HCT116 (cell line): Measurements from ENCODE around the gene FPR3. TPM values are rescaled to one million over a fixed set of nuclear protein-coding genes. Genes with fewer than 3 reads are reported as not detected.

Source experiments
- ATAC-seq: fragments of 200-7000 bp; cut with Tn5 transposase; 2 replicates; pipeline ENCODE4 v1.9.1; 2020; ENCODE audit warnings: mild to moderate bottlenecking, moderate library complexity
- BruUV-seq: library from RNA; stranded (reverse); fragments of 400-500 nt; replicated peaks from 2 replicates; lab custom pipeline; 2021; lab: Mats Ljungman, UMichigan
- CTCF ChIA-PET: fragments of 300-600 bp; sonication (Branson Sonifier 250); formaldehyde crosslinking; loops from one replicate; lab custom pipeline; 2021; ENCODE audit warnings: antibody characterized with exemption; lab: Charles Lee
- POLR2A ChIA-PET: fragments of 300-600, 350-600 bp; sonication (Branson Sonifier 250); formaldehyde crosslinking; loops from one replicate; lab custom pipeline; 2021; ENCODE audit warnings: antibody characterized with exemption; lab: Charles Lee
- RAD21 ChIA-PET, 2 experiments: fragments of 300-600 bp; sonication (Branson Sonifier 250); formaldehyde crosslinking; loops; one replicate each; lab custom pipeline; 2023; ENCODE audit warnings: low total read pairs in 2 of 2; ENCODE audit not compliant: uncharacterized antibody in 2 of 2, unreplicated experiment in 2 of 2, low non-redundant PET in 1 of 2; lab: Charles Lee
- DNase-seq: peaks from one replicate; pipeline ENCODE4 v3.0.0-alpha.2; 2010; ENCODE audit warnings: low read depth, low spot score
- H2AFZ ChIP-seq: fragments of 200-600 bp; shearing (Covaris generic), sonication (generic); 2 replicates; pipeline ENCODE4 v1.6.1; 2017; ENCODE audit warnings: low read depth, mixed run types, mixed read lengths, antibody characterized with exemption, low read length; ENCODE audit not compliant: poor library complexity, severe bottlenecking
- H3K27ac ChIP-seq: 2 replicates; pipeline ENCODE4 v1.5.1; 2012; ENCODE audit warnings: low read depth, low read length
- H3K27me3 ChIP-seq: fragments of 200-600 bp; sonication (generic); 2 replicates; pipeline ENCODE4 v1.6.1; 2016; ENCODE audit warnings: mixed run types, low read length, mixed read lengths; ENCODE audit not compliant: insufficient read depth
- H3K36me3 ChIP-seq, 2 experiments: fragments of 200-500 bp in 1 of 2; fragments of 200-600 bp in 1 of 2; sonication (Bioruptor generic) in 1 of 2; sonication (generic) in 1 of 2; 2 replicates each; pipeline versions ENCODE4 v1.5.1 to v1.6.1; 2014 to 2016; ENCODE audit warnings: low read length in 2 of 2, inconsistent platforms in 1 of 2, mixed read lengths in 1 of 2, mixed run types in 1 of 2; ENCODE audit not compliant: insufficient read depth in 2 of 2, control insufficient read depth in 1 of 2
- H3K4me1 ChIP-seq, 2 experiments: fragments of 200-600 bp in 1 of 2; sonication (generic) in 1 of 2; 2 replicates each; pipeline versions ENCODE4 v1.5.1 to v1.6.1; 2012 to 2017; ENCODE audit warnings: low read length in 2 of 2, inconsistent platforms in 1 of 2, mild to moderate bottlenecking in 1 of 2, mixed read lengths in 1 of 2, mixed run types in 1 of 2, moderate library complexity in 1 of 2; ENCODE audit not compliant: insufficient read depth in 2 of 2, control insufficient read depth in 1 of 2
- H3K4me2 ChIP-seq: fragments of 200-600 bp; sonication (generic); 2 replicates; pipeline ENCODE4 v1.6.1; 2017; ENCODE audit warnings: mixed run types, low read length, mixed read lengths
- H3K4me3 ChIP-seq, 2 experiments: fragments of 200-600 bp in 1 of 2; sonication (generic) in 1 of 2; replicated peaks in 1 of 2; 2 replicates each; pipeline ENCODE4 v1.5.1; 2011 to 2016; ENCODE audit warnings: low read length in 2 of 2, control low read depth in 1 of 2, low read depth in 1 of 2, mild to moderate bottlenecking in 1 of 2, mixed read lengths in 1 of 2, mixed run types in 1 of 2
- H3K79me2 ChIP-seq: fragments of 200-600 bp; sonication (generic); 2 replicates; pipeline ENCODE4 v1.6.1; 2017; ENCODE audit warnings: mild to moderate bottlenecking, mixed run types, low read length, moderate library complexity, mixed read lengths; ENCODE audit not compliant: insufficient read depth
- H3K9ac ChIP-seq: fragments of 200-600 bp; sonication (generic); 2 replicates; pipeline ENCODE4 v1.6.1; 2016; ENCODE audit warnings: low read length, mixed read lengths
- H3K9me2 ChIP-seq: fragments of 200-600 bp; sonication (generic), shearing (Covaris generic); 2 replicates; pipeline ENCODE4 v1.6.1; 2017; ENCODE audit warnings: mixed run types, mild to moderate bottlenecking, moderate library complexity; ENCODE audit not compliant: insufficient read depth
- H3K9me3 ChIP-seq, 2 experiments: fragments of 200-500 bp in 1 of 2; fragments of 200-600 bp in 1 of 2; sonication (Bioruptor generic) in 1 of 2; sonication (generic) in 1 of 2; 2 replicates each; pipeline ENCODE4 v1.6.1; 2014 to 2017; ENCODE audit warnings: low read length in 2 of 2, mixed read lengths in 2 of 2, inconsistent platforms in 1 of 2, low read depth in 1 of 2, mild to moderate bottlenecking in 1 of 2, mixed run types in 1 of 2, moderate library complexity in 1 of 2; ENCODE audit not compliant: control insufficient read depth in 1 of 2, insufficient read depth in 1 of 2
- H4K20me1 ChIP-seq: fragments of 200-600 bp; sonication (generic), shearing (Covaris generic); 2 replicates; pipeline ENCODE4 v1.6.1; 2017; ENCODE audit warnings: mixed run types, mild to moderate bottlenecking, moderate library complexity; ENCODE audit not compliant: insufficient read depth
- EGR1 ChIP-seq: IDR thresholded peaks from 2 replicates; pipeline ENCODE4 v1.6.1; 2012; ENCODE audit warnings: low read depth
- ELF1 ChIP-seq: IDR thresholded peaks from 2 replicates; pipeline ENCODE4 v1.6.1; 2012; ENCODE audit warnings: low read depth, borderline replicate concordance
- EZH2 ChIP-seq: fragments of 200-600 bp; sonication (generic); IDR thresholded peaks from 2 replicates; pipeline ENCODE4 v1.6.1; 2017; ENCODE audit warnings: antibody characterized with exemption, mixed run types
- FOSL1 ChIP-seq: IDR thresholded peaks from 2 replicates; pipeline ENCODE4 v1.6.1; 2012; ENCODE audit warnings: low read depth
- SRF ChIP-seq: IDR thresholded peaks from 2 replicates; pipeline ENCODE4 v1.6.1; 2012; ENCODE audit warnings: low read depth
- TCF7L2 ChIP-seq: IDR thresholded peaks from 2 replicates; pipeline ENCODE4 v1.7.0; 2011; ENCODE audit warnings: borderline replicate concordance, inconsistent platforms; ENCODE audit not compliant: insufficient read depth, insufficient read length; ENCODE audit errors: extremely low read depth
- ZFX ChIP-seq: fragments of 450-650 bp; IDR thresholded peaks from 2 replicates; pipeline ENCODE4 v1.6.1; 2017
- ZNF274 ChIP-seq: fragments of 200-500 bp; sonication (Bioruptor generic); IDR thresholded peaks from 2 replicates; pipeline ENCODE4 v1.6.1; 2014; ENCODE audit warnings: mild to moderate bottlenecking, low read depth, low read length, inconsistent platforms
- intact Hi-C: fragments of 100-400 bp; cut with micrococcal nuclease; formaldehyde crosslinking; loops from 2 replicates; pipeline ENCODE4 v1.10.0; 2022
- total RNA-seq: library from RNA; stranded (reverse); gene quantifications from one replicate; pipeline ENCODE4 v1.2.1, GENCODE V29; 2021; ENCODE audit not compliant: unreplicated experiment
- TF ChIP-seq, protein P1 (sequence below), 3 experiments: fragments of 200-600 bp in 1 of 3; sonication (generic) in 1 of 3; IDR thresholded peaks in 2 of 3; conservative IDR thresholded peaks in 1 of 3; 2 replicates each; pipeline ENCODE4 v1.5.1; 2012 to 2017; ENCODE audit warnings: low read depth in 2 of 3, low read length in 2 of 3, antibody characterized with exemption in 1 of 3, borderline replicate concordance in 1 of 3, control low read depth in 1 of 3, mild to moderate bottlenecking in 1 of 3, mixed read lengths in 1 of 3, mixed run types in 1 of 3, moderate library complexity in 1 of 3; ENCODE audit not compliant: insufficient read depth in 1 of 3
- TF ChIP-seq, protein P2 (sequence below): IDR thresholded peaks from 2 replicates; pipeline ENCODE4 v1.6.1; 2012; ENCODE audit warnings: low read depth

FPR3 gene
- total RNA-seq, 1 experiment from 2014 or later, result not detected

DNA sequence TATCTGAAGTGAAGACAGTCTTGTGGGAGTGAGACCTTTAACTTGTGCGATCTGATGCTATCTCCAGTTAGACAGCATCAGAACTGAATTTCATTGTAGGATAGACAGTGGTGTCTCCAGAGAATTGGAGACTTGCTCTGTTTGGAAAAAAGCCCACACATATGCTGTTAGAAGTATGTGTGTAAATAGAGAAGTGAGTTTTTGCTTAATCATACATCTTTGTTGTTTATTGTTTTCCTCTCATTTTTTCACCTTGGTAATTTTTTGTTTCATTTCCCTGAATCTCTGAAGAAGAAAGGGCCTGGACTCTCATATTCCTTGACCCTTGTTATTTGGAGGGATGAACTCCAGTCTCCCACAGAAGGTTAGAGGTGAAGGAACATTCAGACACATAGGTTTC lies 21.8 kb downstream of the FPR3 start:
- Histone ChIP-seq H3K9me3 (peaks cover 0 to 5% of the 10 kb centered on the region in 2 experiments; a peak in 2 of 4 replicates), H3K4me1 (no peaks in the 10 kb centered on the region), H3K4me2 (no peak overlapping the region), H2AFZ (no peak overlapping the region), H3K9me2 (no peaks in the 10 kb centered on the region), H3K4me3 (no peak overlapping the region), H3K36me3 (no peaks in the 10 kb centered on the region), H3K27me3 (no peaks in the 10 kb centered on the region), H3K79me2 (no peaks in the 10 kb centered on the region), H3K9ac (no peak overlapping the region), H4K20me1 (no peaks in the 10 kb centered on the region), H3K27ac (no peak overlapping the region)
- no peak for DNase-seq
- ChIA-PET CTCF (no interaction called here), POLR2A (no interaction called here), RAD21 (no interaction called here)
- BruUV-seq, result no TSS peak
- intact Hi-C loops, result no loop called here
- ATAC-seq, result no peak
- TF ChIP-seq FOSL1 (no peak), ELF1 (no peak), ZFX (no peak), EZH2 (no peak), SRF (no peak), EGR1 (no peak), ZNF274 (no peak), TCF7L2 (no peak)
- TF ChIP-seq, protein P1, sequence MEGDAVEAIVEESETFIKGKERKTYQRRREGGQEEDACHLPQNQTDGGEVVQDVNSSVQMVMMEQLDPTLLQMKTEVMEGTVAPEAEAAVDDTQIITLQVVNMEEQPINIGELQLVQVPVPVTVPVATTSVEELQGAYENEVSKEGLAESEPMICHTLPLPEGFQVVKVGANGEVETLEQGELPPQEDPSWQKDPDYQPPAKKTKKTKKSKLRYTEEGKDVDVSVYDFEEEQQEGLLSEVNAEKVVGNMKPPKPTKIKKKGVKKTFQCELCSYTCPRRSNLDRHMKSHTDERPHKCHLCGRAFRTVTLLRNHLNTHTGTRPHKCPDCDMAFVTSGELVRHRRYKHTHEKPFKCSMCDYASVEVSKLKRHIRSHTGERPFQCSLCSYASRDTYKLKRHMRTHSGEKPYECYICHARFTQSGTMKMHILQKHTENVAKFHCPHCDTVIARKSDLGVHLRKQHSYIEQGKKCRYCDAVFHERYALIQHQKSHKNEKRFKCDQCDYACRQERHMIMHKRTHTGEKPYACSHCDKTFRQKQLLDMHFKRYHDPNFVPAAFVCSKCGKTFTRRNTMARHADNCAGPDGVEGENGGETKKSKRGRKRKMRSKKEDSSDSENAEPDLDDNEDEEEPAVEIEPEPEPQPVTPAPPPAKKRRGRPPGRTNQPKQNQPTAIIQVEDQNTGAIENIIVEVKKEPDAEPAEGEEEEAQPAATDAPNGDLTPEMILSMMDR (IDR thresholded peaks at IDR 0.05 in 2 of 3, conservative IDR thresholded peaks at IDR 0.05 in 1 of 3; ENCODE audit: borderline replicate concordance in 1 of 3, insufficient read depth in 1 of 3, low read depth in 2 of 3, low read length in 2 of 3), result no peak
- TF ChIP-seq, protein P2, sequence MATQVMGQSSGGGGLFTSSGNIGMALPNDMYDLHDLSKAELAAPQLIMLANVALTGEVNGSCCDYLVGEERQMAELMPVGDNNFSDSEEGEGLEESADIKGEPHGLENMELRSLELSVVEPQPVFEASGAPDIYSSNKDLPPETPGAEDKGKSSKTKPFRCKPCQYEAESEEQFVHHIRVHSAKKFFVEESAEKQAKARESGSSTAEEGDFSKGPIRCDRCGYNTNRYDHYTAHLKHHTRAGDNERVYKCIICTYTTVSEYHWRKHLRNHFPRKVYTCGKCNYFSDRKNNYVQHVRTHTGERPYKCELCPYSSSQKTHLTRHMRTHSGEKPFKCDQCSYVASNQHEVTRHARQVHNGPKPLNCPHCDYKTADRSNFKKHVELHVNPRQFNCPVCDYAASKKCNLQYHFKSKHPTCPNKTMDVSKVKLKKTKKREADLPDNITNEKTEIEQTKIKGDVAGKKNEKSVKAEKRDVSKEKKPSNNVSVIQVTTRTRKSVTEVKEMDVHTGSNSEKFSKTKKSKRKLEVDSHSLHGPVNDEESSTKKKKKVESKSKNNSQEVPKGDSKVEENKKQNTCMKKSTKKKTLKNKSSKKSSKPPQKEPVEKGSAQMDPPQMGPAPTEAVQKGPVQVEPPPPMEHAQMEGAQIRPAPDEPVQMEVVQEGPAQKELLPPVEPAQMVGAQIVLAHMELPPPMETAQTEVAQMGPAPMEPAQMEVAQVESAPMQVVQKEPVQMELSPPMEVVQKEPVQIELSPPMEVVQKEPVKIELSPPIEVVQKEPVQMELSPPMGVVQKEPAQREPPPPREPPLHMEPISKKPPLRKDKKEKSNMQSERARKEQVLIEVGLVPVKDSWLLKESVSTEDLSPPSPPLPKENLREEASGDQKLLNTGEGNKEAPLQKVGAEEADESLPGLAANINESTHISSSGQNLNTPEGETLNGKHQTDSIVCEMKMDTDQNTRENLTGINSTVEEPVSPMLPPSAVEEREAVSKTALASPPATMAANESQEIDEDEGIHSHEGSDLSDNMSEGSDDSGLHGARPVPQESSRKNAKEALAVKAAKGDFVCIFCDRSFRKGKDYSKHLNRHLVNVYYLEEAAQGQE, result no peak
